ENCODE measurements around the gene CEMIP2.
"Not testable (repeated sequence)": the region's sequence is repeated elsewhere in the genome, so short reads cannot be mapped to it uniquely, and the experiment has no call there.

The CEMIP2 gene

DNA sequence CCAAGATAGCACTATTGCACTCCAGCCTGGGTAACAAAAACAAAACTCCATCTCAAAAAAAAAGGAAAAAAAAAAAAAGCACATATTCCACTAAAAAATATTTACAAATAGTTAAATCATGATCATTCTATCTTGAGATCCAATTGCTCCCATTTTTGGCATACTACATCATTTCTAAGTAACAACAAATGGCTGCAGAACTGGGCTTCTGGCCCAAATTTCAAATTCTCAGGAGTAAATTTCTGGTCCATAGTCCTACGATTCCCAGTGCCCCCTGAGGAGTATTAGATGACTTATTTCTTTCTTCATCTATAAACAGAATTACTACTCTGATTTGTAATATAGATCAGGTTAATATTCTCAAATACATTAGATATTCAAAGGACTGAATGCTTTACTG, 62.1 kb downstream of the CEMIP2 start:
- DNase-seq = no peak

DNA sequence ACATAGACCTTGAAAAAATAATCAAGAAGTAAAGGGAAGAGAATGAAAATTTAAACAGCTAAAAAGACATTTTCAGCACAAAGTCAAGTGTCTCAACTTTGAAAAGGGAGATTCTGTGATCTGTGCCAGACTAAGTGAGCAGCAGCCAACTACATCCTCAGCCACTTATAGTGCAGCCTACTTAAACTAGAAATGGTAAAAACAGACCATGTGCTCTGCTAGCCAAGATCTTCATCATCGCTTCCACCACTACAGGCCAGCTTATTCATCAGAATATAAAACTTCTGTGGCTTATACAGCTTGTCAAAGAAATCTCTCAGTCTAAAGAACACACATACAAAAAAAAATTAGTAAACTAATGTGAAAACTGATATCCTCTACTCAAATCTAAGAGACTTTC, 63.5 kb downstream of the CEMIP2 start:
- DNase-seq = no peak

DNA sequence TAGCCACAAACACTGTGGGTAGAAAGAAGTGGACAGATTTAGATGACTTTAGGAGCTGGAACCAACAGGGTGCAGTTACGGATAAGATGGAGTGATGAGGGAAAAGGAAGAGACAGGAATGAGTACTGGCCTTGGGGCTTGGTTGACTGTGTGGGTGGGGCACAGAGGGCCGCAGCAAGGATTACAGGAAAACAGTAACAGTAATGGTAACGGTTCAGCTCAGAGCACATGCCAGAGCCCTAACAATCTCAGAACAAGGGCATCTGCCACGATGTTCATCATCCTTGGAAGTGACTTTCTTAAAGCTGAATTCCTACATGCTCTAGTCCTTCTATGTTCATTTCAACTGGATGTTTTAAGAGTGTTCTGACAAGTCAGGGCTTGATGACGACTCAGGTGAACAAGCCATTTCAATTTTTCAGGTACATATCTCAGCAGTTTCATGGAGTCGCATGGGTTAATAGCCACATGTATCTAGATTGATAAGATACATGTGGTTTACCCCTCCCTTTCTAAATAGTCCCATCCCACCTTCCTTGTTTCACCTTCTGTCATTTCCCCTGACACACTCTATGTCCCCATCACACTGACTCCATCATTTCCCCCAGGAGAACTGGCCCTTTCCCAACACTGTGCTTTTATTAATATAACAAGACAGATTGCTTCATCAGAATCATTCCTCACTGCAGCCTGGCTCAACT, 65.0 kb downstream of the CEMIP2 start:
- no peak for DNase-seq

DNA sequence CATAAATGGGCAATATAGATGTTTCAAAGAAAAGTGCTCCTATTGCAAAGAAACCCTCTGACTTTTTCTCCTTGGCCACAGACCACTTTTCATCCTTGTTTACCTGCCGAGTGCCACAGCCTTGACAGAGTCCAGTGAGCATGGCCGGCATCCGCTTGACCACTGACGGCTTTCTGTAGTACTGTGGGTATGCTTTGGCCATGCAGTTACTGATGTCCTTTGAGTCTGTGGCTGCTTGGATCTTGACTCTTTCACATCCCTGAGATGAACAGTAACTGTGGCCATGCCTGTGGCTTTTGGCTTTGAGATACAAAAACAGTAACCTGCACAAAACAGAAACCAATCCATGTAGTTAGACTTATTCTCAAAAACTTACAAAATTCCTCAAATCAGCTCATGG, 70.4 kb downstream of the CEMIP2 start:
- DNase-seq = no peak

DNA sequence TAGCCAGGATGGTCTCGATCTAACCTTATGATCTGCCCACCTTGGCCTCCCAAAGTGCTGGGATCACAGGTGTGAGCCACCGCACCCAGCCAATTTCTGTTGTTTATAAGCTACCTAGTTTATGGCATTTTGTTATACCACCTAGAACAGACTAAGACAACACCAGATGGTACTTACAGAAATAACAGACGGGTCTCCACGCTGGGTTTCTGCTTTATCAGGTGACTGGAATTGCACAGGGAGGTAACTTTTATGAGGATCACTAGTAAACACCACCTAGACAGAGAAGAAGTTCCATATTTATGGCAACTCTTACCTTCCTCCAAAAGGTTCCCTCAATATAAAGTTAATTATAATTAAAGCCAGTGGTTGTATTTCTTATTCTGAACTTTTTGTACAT, 74.0 kb downstream of the CEMIP2 start:
- no peak for DNase-seq

DNA sequence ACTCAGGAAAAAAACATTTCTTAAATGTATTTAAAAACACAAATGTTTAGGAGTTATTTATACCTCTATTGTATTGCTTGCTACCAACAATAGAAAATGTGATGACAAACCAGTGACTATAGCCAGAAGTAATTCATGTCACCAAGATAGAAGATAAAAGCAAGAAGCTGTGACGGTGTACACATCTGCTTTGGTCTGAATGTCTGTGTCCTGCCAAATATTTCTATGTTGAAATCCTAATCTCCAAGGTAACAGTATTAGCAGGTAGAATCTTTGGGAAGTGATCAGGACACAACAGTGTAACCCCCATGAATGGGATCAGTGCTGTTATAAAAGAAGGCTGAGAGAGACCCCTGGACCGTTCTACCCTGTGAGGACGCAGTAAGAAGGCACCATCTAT, 74.7 kb downstream of the CEMIP2 start:
- DNase-seq = no peak

DNA sequence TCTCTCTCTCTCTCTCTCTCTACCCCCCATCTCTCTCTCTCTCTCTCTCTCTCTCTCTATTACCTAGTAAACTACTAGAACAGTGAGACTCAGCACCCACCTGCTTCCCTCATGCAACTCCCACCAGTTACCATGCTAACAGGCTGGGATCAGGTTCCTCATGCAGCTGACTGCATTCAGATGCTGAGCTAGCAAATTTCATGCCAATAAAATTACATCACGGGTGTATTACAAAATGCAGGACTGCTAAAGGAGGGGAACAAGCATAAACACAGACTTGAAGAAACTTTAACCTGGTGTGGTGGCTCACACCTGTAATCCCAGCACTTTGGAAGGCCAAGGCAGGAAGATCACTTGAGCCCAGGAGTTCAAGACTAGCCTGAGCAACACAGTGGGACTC, 76.0 kb downstream of the CEMIP2 start:
- DNase-seq = no peak

DNA sequence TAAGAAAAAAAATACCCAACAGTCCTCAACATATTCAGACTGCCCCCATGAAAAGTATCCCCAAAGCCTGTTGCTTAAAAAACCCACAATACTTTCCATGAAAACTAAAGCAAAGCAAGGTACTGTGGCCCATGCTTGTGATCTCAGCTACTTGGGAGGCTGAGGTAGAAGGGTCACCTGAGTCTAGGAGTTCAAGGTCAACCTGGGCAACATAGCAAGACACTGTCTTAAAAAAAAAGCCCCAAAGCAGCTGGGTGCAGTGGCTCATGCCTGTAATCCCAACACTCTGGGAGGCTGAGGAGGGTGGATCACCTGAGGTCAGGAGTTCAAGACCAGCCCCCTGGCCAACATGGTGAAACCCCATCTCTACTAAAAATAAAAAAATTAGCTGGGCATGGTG, 76.7 kb downstream of the CEMIP2 start:
- not testable (repeated sequence) for DNase-seq

DNA sequence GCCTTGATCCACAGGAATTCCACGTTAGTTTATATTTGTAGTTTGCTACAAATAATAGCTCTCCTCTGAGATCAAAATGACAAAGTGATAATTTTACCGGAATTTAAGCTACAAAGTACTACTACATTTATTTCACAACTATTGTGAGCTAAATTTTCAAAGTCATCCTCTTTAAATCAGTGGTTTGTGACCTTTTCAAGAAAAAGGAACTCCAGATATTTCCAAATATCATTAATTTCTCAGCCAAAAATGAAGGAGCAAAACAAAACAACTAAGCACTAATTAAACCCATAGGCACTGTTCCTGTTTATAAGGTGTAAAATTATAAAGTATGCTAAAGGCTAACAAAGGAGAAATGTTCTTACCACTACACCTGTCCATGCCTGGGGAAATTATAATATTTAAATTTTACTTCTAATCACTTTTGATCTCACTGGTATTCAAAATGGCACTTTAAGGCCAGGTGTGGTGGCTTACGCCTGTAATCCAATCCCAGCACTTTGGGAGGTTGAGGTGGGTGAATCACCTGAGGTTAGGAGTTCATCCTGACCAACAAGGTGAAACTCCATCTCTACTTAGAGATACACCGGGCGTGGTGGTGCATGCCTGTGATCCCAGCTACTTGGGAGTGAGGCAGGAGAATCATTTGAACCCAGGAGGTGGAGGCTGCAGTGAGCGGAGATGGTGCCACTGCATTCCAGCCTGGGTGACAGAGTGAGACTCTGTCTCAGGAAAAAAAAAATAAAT, 77.5 kb downstream of the CEMIP2 start:
- no peak for DNase-seq

DNA sequence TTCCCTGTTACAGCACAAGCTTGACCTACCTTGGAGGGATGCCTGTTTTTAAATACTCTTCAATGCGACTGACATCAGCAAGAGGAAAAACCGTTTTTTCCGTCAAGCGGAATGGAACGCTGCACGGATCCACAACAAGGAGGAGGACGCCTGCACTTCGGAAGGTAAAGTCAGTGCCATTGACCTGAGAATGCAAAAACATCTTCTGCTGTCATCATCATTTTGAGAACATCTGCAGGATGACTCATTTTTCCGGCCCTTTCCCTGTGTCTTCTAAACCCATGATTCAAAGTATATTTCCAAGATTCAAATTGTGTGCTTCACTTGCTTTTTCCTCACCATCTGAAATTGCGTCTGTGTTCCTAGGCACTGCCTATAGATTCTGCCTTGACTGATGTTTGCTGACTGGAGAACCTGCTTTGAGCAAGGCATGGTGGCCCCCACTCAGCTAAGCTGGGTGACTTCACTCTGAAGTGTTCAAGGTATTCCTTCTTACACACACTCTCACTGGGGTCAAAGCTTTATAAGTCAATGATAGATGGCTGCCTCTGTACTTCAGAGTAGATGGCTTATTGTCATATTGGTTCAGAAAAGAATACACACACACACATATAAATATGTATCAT, 78.1 kb downstream of the CEMIP2 start:
- no peak for DNase-seq

DNA sequence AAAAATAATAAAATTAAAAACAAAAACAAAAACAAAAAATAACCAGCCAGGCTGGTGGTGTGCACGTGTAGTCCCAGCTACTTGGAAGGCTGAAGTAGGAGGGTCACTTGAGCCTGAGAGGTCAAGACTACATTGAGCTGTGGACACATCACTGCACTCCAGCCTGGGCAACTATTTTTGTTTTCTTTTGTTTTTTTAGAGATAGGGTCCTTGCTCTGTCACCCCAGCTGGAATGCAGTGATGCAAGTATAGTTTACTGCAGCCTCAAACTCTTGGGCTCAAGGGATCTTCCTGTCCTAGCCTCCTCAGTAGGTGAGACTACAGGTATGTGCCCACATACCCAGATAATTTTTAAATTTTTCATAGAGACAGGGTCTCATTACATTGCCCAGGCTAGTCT, 80.6 kb downstream of the CEMIP2 start:
- DNase-seq = no peak

DNA sequence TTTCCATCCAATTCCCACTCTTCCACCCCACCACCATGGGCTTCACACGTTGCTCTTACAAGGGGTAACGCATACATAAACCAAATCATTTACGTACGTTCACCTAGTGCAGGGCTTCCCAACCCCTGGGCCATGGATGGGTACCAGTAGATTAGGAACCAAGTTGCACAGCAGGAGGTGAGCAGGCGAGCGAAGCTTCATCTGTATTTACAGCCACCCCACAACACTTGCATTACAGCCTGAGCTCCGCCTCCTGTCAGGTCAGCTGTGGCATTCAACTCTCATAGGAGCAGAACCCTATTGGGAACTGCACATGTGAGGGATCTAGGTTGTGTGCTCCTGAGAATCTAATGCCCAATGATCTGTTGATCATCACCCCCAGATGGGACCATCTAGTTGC, 82.3 kb downstream of the CEMIP2 start:
- DNase-seq = no peak

DNA sequence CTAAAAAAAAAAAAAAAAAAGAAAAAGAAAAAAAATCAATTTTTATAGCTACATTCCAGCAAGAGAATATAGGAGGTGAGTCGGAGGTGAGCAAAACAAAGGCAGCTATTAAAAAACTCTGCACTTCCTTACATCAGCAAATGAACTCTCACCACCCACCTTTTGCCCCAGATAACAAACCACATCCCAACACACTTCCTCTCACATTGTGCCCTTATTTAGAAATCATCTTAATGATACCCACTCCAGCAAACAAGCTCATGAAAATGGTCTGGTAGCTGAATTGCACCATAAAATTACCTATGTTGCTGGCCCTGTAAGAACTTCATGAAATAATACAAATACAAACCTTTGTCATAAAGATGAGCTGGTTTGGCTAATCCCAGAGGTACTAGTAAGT, 82.9 kb downstream of the CEMIP2 start:
- no peak for DNase-seq

DNA sequence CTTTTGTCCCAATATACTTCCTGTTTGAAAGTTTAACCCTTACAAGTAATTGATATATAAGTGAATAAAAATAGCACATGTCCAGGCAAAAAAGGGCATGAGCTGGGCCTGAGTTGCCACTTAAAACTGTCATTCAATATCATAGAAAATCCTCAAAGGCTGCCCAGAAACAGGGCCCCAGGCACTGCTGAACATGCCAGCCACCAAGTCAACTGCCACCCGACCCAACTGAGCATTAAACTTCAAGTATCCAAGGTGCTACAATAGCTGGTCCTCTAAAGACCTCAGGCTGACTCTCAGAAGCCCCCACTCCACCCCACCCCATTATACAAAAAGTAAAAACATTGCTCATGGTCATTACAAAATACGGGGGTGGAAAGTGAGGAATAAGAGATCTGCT, 83.7 kb downstream of the CEMIP2 start:
- DNase-seq = no peak

DNA sequence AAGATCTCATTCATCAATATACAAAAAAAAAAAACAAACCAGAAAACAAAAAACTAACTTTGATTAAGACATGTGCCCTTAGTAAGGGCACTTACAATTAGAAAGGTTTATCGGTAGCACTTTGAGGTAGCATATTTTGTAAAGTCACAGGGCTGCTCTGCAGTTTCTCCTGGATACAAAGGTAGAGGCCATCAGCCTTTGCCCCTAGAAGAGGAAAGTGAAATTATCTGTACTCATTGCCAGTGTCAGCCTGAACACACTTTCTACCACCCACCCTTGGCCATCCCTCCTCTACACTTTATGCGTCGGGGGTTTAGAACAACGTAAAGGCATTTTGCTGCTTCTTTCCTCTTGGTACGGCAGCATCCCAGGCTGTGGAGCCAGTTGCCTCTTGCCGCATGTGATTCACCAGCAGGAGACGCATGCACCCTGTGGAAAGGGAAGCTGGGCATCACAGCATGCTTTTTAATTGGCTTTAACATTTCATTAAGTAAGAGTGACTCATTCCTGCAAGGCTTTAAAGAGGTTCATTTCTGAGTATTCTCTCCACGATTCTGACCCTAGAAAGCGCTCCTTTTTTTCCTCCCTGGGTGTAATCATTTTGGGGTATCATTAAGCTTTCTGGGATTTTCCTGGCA, 84.6 kb downstream of the CEMIP2 start:
- DNase-seq = no peak

DNA sequence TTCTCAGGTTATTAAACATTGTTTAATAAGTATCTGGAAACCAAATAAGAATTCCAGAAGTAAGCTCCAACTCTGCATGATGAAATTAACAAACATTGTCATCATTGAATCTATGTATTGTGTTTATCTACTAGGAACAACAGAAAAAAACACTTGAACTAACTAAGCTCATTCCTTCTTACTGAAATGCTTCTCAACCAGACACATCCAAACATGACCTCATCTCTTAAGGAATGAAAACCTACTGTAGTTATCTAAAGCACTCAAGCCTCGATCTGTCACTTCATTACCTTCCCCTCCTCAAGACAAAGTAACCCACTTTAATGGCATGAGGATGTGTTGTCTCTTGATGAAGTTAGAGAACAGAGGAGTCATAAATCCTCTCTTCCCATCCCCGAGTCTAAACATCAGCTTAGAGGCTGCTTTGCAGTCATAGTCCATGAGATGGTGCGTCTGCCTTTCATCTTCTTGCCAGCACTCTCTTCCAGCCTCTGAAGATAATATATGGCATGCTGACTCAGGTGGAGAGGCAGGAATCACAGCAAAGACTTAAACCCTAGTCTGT, 86.5 kb downstream of the CEMIP2 start:
- DNase-seq = no peak

DNA sequence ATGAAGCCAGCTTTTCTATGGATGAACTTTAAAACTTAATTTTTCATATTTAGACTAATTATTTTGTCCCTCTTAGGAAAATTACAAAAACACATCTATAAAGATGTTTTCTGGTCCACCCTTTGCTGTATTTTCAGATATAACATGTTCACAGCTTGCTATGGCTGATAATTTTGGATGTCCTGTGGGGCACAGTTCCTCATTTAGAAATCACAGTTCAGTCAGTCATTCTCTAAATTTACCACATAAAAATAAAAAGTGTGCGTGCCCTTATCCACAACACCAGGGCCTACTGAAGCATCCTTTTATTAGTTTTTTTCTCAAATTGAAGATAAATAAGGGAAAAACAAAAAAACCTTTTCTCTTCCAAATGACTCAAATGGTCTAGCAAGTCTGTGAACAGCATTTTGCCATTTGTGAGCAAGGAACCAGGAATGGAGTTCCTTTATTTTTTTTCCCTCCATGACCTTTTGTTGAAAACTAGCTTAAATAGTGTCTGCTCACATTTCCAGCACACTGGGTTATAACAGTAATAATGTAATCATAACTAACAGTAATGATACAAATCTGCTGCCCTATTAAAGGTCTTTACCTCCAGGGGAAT, 87.1 kb downstream of the CEMIP2 start:
- DNase-seq = no peak

DNA sequence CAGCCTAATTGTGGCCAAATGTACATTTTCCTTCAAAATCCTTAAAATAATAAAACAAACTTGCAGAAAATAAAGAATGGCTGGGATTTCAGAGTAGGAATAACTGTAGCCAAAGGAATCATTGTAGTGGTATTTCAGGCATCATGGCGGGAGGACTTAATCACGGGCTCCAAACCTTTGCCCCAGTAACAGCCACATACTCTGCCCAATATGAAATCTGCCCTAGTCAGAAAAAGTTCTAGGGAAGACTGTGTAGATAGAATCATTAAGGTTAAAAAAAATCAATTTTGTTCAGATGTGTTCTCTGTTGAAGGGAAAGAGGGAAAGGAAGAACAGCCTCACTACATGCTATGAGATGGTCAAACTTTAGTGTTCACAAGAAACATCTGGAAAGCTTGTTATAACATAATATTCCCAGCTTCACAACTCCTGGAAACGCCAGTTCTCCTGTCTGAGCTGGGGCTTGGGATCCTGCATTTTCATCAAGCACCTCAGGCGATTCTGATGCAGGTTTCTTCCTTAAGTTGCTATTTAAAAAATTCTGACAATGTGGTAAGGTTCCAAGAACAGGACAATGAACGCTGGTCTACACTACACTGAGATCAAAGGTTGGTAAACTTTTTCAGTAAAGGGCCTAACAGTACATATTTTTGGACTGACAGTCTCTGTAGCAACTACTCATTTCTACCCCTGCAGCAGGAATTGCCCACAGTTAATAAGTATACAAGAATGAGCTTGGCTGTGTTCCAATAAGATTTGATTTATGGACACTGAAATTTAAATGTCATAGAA, 87.9 kb downstream of the CEMIP2 start:
- no peak for DNase-seq

DNA sequence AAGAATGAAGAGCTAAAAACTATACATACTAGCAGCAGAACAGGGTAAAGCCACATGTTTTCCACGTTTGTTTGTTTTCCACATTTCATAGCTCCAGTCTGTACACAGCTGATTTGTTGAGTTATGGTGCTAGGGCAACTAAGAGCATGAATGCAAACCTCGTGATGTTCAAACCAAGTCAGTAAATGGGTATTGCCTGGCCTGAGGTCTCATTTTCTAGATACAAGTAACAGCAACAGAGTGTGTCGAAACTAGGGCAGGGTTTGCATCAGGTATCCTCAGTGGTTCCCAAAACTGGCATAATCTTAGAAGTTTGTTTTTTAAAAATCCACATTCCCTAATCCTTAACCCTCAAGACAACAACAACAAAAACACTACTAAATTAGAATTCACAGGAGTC, 89.3 kb downstream of the CEMIP2 start:
- no peak for DNase-seq

DNA sequence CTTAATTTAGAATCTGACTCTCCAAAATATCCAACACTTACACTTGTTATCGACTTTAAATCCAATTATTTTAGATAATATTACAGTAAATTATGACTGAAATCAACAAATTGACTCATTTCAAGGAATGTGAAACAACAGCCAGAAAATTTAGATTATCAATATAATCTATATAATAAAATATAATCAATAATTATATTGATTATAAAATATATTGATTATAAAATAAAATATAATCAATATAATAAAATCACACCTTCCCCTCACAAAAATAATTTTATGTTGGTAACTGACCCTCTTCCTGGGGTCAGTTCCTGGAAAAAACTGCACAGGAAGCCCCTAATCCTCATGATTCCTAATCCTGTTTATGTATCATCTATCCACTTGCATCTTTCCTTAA, 91.1 kb downstream of the CEMIP2 start:
- no peak for DNase-seq

DNA sequence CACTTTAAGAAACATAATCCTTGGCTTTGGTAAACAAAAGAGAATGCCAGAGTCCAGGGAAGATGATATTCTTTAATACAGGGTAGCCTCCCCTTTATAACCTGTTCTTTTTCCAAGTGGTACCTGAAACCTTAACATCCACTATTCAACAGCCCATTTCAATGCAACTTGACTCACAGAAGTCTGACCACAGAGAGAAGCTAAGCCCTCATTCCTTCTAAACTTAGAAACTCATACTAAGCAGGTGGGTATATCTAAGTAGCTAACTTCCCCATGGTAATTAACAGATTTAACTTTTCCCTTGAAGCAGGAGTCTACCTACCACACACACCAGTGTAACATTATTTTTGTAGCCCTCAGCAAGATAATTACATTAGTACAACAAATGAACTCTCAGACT, 91.9 kb downstream of the CEMIP2 start:
- DNase-seq = no peak

DNA sequence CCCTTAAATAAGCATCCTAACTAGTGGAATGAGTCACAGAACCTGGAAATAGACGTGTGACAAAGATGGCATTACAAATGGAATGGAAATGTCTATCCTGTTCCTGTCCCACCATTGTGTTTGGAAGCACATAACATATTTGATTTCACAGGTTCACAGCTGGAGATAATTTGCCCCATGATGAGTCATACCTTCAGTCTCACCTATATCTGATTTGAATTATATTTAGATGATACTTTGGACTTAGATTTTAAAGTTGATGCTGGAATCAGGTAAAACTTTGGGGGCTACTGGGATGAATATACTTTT, 92.5 kb downstream of the CEMIP2 start:
- DNase-seq = no peak
